ENCODE measurements around the gene CNPY2.
A peak's percentile ranks its signal among the peaks of the same experiment; 100 is the strongest.
"Not testable (repeated sequence)": the region's sequence is repeated elsewhere in the genome, so short reads cannot be mapped to it uniquely, and the experiment has no call there.

The CNPY2 gene

DNA sequence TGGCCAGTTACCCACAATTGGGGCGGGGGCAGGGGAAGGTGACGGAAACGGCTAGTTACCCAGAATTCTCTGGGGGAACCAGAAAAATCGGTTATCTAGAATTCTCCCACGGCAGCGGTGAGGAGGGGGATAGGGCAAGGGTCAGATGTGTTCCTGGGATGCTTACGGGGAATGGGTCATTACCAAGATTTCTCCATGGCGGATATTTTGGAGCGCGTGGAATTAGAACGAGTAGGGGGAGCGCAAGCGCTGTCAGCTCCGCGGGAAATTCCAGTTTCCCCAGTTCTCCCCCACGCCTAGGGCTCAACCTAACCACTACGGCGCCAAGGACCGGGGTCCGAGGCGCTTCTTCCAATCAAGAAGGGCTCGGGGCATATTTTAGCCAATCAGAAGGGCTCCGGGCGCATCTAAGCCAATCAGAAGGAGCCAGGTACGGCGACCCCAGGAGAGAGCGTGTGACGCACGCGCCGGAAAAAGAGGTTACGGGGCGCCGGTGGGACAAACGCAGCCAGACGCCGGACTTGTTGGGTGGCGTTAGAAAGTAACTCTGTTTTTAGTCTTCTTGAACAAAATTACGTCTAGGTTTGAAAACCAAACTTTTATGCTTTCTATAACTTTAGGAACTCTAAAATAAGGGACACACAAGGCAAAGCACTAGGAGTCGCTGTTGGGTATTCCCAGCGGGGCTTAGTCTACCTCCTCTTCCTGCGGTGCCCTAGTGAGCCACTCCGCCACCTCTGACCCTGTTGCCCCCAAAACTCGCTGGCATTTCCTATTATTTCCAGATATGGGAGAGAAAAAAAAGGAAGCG, 18.1 kb upstream of the CNPY2 start, which contains the start of gene PAN2:
PAN2 (minus strand) TSS at position 322 of the 811 bp plus-strand sequence. CDS start 906 bp downstream, outside the sequence.
- DNase-seq: peak; percentile 96

DNA sequence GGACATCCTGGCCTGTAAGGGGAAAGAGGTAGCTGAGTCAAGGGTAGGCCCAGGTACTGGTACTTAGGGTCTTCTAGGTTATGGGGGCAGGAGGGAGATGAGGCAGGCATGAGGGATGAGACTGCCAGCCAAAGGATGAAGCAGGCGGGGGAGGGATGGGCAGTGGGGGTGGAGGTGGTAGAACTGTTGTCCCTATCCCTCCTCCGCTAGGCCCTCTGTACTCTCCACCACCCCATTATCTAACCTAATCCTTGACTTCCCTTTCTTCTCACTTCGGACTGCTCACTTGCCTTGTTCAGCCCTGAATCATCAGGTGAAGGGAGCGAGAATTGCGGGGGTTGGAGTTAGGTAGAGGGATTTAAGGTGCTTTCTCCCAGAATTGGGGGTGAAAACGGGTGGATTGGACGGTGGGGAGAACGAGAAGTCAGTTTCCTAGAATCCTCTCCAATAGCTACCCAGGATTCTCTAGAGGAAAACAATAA, 17.4 kb upstream of the CNPY2 start:
- no peak for DNase-seq

DNA sequence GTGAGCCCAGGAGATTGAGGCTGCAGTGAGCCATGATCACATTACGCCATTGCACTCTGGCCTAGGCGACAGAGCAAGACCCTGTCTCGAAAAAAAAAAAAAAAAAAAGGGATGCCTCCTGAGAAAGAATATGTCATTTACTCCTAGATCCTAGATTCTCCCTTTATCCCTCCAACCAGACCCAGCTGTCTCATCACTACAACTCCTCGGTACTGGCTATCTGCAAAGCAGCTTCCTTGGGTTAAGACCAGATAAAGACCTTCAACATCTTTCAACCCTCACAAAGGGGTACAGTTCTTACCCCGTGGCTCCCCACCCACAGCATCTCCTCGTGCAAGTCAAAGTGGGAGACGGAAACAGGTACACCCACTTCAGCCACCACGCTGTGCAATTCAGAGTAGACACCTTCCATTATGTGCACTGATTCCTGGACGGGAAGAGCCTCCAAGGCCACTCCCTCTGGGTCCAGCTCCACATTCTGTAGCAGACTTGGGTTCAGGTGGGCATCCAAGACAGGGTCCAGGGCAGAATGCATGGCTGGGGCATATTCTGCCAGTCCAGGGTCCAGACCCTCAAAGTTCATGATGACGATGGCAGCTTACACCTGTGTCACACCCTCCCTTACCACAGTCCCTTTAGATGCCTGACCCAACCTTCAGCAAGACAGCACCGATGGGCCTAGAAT, 16.9 kb upstream of the CNPY2 start:
- DNase-seq: no peak

DNA sequence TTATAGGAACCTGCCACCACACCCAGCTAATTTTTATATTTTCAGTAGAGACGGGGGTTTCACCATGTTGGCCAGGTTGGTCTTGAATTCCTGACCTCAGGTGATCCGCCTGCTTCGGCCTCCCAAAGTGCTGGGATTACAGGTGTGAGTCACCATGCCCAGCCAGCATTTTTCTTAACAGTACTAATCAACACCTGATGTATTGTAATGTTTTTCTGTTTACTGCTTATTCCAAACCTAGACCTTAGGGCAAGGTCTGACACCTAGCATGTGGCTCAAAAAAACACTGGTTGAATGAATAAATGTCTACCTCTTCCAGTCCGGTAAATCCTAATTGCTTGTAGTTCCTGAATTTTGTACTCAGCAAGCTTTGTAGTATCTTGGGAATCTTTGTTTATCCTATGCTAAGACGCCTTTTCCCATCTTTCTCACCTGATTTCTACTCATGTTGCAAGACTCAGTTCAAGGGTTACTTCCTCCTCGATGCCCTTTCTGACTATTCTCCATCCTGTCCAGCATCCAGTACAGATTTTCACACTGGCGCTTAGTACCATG, 15.2 kb upstream of the CNPY2 start:
- DNase-seq: no peak

DNA sequence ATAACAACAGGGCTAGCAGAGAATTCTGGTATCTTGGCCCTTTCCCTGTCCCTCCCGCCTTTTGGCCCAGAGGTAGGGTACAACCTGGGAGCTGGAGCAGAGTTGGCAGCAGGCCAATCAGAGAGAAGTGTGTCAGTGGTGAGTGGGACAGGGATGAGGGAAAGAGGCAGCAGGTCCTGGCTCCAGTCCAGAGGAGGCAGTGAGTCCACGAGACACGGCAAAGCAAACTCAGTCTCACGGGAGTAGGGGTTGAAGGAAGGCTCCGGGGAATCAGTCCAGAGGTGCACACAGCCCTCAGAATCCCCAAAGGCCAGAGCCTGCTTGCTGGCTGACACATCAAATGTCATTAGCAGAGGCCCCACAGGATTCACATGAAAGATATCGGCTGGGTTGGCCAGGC, 10.7 kb upstream of the CNPY2 start:
- no peak for DNase-seq

DNA sequence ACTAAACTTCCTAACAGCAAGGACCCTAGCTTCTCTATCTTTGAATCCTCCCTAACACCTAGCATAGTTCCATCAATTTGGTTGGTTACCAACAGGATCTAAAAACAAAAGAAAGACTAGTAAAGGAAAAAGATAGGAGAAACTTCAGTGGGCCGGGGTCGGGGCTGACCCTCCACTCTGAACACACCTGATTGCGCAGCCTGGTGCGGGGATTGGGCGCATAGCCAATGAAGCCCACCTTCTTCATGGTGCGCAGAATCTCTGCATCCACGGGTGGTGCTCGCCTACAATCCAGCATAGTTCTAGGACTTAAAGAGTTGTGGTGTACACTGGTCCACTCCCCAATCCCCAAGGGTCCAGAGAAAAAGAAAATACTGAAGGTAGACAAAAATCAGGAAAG, 10.3 kb upstream of the CNPY2 start:
- no peak for DNase-seq

DNA sequence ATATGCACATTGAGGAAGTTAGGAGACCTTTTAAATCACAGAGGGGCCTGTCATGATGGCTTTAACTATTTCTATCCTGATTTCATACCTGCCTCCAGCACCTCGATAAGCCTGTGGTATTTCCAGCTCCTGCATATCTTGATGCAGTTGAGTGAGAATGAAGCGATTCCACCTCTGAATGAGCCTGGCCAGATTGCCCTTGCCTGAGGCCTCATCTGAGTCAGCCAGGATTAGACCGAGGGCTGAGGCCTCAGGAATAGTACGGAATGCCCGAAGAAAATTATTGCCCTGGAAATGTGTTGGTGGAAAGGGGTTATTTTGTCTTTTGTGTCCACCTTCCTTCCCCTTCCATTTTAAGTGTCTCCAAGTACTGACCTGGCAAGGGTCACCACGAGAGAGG, 8.4 kb upstream of the CNPY2 start:
- no peak for DNase-seq

DNA sequence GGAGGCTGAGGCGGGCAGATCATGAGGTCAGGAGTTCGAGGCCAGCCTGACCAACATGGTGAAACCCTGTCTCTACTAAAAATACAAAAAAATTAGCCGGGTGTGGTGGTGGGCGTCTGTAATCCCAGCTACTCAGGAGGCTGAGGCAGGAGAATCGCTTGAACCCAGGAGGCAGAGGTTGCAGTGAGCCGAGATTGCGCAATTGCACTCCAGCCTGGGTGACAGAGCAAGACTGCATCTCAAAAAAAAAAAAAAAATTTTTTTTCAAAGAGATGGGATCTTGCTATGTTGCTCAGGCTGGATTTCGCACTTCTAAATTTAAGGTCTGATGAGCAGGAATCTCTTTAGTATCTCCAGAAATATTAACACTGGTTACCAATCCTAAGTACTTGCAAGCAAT, 5.8 kb upstream of the CNPY2 start:
- not testable (repeated sequence) for DNase-seq

DNA sequence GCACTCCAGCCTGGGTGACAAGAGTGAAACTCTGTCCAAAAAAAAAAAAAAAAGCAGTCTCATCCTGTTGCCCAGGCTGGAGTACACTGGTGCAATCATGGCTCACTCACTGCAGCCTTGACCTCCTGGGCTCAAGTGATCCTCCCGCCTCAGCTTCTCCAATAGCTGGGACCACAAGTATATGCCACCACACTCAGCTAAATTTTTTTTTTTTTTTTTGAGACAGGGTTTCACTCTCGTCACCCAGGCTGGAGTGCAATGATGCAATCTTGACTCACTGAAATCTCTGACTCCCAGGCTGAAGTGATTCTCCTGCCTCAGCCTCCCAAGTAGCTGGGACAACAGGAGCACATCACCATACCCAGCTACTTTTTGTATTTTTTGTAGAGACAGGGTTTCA, 5.2 kb upstream of the CNPY2 start:
- DNase-seq: no peak

DNA sequence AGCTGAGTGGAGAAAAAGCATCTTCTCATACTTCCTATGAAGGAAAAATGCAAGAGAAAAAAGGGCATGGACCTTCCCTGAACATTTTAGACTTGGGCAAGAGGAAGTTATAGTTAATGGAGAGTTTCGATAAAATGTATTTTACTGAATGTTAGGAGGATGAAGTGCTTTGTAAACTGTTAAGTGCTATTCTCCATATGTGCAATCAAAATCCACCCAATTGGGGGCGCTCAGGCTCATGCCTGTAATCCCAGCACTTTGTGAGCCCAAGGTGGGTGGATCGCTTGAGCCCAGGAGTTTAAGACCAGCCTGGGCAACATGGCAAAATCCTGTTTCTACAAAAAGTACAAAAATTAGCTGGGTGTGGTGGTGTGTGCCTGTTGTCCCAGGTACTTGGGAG, 1.9 kb upstream of the CNPY2 start:
- no peak for DNase-seq

DNA sequence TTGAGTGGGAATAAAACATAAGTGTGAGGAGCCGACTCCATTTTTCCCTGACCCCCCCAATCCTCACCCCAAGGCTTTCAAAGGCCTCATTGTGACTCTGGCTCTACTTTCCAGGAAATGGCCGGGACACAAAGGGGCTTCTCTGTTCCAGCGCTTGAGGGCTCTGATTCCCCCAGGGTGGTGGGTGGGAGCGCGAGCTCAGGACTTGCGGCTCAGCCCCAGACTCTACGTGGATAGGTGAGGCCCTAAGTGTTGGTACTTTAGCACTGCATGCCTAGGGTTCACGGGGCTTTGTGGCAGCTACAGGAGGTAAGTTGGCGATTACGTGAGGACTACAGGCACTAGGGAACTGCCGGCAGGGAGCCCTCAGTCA, 553 bp downstream of the CNPY2 start:
- peak; percentile 56 for DNase-seq

DNA sequence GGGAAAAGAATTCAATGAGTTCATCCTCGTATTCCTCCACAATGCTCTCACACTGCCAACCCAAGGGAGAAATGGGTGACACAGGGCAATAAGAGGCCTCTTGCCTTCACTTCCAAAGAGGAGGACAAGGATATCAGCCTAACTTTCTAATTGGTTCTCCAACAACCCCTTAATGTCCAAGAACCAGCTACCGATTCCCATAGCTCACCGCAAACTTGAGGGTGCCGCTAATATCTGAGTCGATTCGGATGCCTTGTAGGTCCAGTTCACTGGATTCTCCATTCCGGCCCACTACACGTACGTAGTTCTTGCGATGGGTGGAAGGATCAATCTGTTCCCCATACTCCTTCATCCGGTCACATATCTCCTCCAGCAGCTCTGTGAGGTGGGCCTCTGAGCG, 4.8 kb downstream of the CNPY2 start:
- no peak for DNase-seq

DNA sequence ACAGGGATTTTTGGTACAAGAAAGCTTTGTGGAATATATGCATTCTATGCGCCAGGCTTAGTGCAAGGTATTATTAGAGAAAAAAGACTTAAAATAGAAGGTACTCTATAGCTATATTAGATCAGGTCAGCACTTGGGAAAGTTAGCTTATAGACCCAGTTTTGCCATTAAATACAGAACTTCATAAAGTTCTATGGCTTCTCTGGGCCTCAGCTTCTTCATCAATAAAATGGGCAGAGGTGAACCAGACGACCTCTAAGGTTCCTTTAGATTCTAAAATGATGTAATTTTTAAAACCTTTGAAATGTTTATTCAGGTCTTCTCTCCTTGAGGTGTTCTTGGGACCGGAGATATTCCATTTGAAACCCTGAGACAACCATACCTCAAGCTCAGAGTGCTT, 7.1 kb downstream of the CNPY2 start:
- no peak for DNase-seq

DNA sequence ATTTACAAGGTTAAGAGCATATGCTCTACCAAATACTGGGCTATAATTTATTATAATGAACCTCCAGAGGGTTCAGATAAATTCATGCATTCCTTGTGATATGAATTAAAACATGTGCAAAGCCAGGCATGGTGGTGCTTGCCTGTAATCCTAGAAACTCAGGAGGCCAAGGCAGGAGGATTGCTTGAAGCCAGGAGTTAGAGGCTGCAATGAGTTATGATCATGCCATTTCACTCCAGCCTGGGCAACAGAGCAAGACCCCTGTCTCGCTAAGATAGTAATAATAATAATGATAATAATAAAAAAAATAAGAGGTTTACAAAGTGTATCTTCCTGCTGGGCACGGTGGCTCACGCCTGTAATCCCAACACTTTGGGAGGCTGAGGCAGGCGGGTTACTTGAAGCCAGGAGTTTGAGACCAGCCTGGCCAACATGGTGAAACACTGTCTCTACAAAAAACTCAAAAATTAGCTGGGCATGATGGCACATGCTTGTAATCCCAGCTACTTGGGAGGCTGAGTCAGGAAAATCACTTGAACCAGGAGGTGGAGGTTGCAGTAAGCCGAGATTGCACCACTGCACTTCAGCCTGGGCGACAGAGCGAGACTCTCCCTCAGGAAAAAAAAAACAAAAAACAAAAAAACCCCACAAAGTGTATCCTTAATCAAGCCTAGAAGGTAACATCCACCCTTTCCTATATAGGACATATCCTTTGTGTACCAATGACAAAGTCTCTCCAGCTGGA, 8.4 kb downstream of the CNPY2 start:
- DNase-seq: no peak

DNA sequence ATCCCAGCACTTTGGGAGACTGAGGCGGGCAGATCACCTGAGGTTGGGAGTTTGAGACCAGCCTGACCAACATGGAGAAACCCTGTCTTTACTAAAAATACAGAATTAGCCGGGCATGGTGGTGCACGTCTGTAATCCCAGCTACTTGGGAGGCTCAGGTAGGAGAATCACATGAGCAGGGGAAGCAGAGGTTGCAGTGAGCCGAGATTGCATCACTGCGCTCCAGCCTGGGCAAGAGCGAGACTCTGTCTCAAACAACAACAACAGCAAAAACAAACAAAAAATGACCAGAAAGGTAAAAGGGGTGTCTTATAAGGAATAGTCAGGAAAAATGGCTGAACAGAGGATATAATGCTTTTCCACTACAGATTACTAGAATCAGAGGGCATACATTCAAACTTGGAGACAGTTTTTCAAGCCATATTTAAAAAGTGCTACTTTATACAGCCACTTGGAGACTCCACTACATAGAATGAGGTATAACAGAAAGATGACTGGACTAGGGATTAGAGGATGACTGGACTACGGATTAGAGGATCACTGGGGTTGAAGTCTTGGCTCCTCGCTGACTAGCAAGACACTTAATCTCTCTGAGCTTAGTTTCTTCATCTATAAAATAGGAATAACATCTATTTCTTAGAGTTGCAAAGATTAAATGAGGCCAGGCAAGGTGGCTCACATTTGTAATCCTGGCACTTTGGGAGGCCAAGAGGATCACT, 10.8 kb downstream of the CNPY2 start:
- DNase-seq: no peak

DNA sequence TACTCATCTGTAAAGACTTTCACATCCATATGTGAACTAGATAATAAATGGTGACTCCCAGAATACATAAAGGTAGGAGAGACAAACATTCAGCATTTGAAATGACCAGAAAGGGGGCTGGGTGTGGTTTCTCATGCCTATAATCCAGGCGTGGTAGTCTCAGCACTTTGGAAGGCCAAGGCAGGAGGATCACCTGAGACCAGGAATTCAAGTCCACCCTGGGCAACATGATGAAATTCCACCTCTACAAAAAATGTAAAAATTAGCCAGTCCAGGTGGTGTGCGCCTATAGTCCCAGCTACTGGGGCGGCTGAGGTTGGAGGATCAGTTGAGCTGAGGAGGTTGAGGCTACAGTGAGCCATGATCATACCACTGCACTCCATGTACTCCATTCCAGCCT, 11.5 kb downstream of the CNPY2 start:
- DNase-seq: no peak

DNA sequence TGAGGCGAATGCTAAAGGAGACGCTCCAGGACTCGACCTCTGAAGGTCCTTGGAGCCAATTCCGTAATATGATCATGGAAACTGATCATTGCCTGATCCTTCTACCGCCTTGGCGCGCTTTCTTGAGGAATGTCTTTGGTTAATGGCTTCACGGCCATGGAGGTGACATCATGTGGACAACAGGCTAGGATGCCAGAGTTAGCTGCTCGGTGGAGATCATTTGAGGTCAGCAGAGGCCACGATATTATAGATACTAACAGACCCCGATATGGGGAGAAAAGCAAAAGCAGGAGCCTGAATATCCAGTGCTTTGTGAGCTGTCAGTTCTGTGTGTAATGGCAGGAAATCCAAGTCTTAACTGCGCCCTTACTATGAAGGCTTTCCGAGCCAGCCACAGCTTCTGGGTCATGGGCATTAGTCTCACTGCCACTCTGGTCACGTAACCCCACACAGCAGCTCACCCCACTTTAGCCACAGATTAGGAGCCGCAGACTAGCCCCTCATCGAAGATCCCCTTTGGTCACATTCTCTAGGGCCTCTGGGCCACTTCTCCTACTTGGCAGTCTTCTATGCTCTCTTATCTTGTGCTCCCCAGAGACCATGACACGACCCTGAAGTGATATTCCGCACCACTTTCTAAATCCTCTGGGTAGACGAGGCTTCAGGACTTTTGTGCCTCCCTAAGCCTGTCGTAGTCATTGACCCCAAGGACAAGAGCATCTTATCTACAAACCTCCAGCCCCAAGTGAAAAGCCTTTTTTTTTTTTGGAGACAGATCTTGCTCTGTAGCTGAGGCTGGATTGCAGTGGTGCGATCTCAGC, 14.9 kb downstream of the CNPY2 start:
- DNase-seq: no peak

DNA sequence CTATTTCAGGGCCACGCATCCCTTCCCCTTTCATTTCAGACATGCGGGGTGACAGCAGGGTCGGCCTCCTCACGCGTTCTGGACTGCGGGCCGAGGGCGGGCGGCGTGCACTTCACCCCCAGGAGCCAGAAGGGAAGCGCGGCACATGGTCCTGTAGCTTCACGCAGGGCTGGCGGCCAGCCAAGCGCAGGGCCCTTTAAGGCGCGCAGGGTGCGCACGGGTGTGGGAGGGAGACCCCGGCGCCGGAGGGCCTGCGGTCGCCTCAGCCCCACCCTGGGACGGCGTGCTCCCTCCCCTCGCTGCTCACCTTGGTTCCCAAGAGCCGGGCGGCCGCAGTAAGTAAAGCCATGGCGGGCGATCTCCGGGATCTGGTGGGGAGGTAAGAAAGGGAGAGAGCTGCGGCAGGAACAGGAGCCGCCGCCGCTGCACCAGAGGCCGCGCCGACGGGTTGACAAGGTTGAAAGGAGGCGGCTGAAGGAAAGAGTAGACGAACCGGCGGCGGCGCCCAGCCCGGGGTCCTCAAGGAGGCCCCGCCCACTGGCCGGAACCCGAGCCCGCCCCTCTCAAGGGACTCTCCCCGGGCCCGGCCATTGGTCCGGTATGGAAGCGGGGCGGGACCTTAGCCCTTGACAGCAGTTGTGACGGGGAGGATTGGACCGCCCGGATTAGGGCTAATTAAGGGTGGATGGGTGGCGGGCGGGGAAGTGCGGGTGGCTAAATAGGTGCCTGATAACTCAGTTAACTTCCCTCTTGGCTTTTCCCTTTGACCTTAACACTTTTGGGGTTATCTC, 15.7 kb downstream of the CNPY2 start, which contains the start of gene CS:
CS (minus strand) TSS at position 478 of the 791 bp plus-strand sequence; CDS start at position 349, 129 bp downstream.
- DNase-seq: peak; percentile 98

DNA sequence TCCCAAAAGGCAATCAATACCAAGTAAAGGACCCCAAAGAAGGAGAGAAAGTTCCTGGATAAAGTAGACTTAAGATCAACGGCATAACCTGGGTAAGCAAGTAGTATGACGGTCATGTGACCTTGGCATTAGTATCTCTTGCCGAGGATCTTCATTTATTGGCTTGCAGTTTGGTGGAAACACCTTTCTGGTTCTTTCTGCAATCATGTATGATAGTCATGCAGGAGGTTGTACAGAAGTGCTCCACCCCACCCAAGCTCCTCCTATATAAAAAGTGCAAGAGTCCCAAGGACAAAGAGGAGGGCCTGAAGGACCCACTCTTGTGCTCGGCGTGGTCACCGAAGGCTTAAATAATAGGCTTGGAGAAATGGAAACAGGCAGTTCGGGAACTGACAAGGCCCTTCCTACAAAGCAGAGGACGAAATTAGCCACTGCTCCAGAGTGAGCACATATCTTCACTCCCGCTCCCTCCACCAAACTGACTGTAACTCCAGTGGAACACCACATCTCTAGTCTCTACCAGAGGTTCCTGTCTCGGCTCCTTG, 16.4 kb downstream of the CNPY2 start:
- DNase-seq: no peak

DNA sequence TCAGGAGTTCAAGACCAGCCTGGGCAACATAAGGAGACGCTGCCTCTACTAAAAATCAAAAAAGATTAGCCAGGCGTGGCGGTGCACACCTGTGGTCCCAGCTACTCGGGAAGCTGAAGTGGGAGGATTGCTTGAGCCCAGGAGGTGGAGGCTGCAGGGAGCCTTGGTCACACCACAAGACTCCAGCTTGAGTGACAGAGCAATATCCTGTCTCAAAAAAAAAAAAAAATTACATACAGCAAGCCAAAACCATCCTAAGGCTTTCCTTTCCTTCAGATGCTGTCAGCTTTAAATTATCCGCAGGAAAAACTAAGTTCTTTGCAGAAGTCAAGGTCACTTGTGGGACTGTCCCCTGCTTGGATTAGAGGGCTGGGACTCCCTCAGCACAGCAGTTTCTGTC, 17.0 kb downstream of the CNPY2 start:
- no peak for DNase-seq

Data from right forelimb (tissue), 1 donor.